A673 (cell line): ENCODE measurements around the gene HDDC2.

Experiments
- CTCF ChIP-seq: fragments of 300-800, 200-600 bp; sonication (generic); conservative IDR thresholded peaks from 2 replicates; pipeline ENCODE4 v1.5.1; 2017; ENCODE audit warnings: low read depth, mild to moderate bottlenecking, antibody characterized with exemption, low read length, moderate library complexity, mixed read lengths
- EZH2 ChIP-seq: fragments of 200-600 bp; sonication (generic); IDR thresholded peaks from 2 replicates; pipeline ENCODE4 v1.6.1; 2017; ENCODE audit warnings: borderline replicate concordance, low read depth, mild to moderate bottlenecking, mixed read lengths, antibody characterized with exemption, low read length; ENCODE audit not compliant: poor library complexity, severe bottlenecking

- no peak for TF ChIP-seq CTCF
- TF ChIP-seq EZH2, result no peak
Measured at GRCh38 chr6:125300992-125301434, 754 bp downstream of the HDDC2 start.
